ENCODE results near the gene DAPK2. TPM values are rescaled to one million over a fixed set of nuclear protein-coding genes. Genes with fewer than 3 reads are reported as not detected.
A peak's percentile ranks its signal among the peaks of the same experiment; 100 is the strongest.

DAPK2 gene
- total RNA-seq, 2 donors from 2014 or later = 28.8 to 57.6 TPM

GRCh38 chr15:63971427-63971805 lies 74.9 kb downstream of the DAPK2 start:
- no peak for TF ChIP-seq CTCF (IDR thresholded peaks at IDR 0.05)
- H3K27me3 ChIP-seq = no peaks in the 10 kb centered on the region
- DNase-seq (ENCODE audit: low spot score) = peak; percentile 50
- peaks cover 0 to 65% of the 10 kb centered on the region in 2 donors for H3K4me1 ChIP-seq
- H3K27ac ChIP-seq = peak overlapping the region; percentile 81 to 89
- H3K36me3 ChIP-seq = peaks cover 4% of the 10 kb centered on the region
- H3K4me3 ChIP-seq = no peak overlapping the region
- no peaks in the 10 kb centered on the region for H3K9me3 ChIP-seq

GRCh38 chr15:63970621-63971426 lies 75.5 kb downstream of the DAPK2 start:
- Histone ChIP-seq H3K4me3 (no peak overlapping the region), H3K4me1 (peaks cover 0 to 62% of the 10 kb centered on the region in 2 donors), H3K27me3 (no peaks in the 10 kb centered on the region), H3K27ac (peak overlapping the region; percentile 81 to 89), H3K36me3 (peaks cover 8% of the 10 kb centered on the region), H3K9me3 (no peaks in the 10 kb centered on the region)
- peak; percentile 21 for DNase-seq (ENCODE audit: low spot score)
- TF ChIP-seq CTCF (IDR thresholded peaks at IDR 0.05) = no peak

- Histone ChIP-seq H3K9me3 (no peaks in the 10 kb centered on the region), H3K27ac (peak overlapping the region; percentile 81 to 89), H3K4me3 (no peak overlapping the region), H3K4me1 (peaks cover 0 to 59% of the 10 kb centered on the region in 2 donors), H3K27me3 (no peaks in the 10 kb centered on the region), H3K36me3 (peaks cover 15% of the 10 kb centered on the region)
- TF ChIP-seq CTCF (IDR thresholded peaks at IDR 0.05) = no peak
- DNase-seq (ENCODE audit: low spot score) = peak; percentile 60
Observed at GRCh38 chr15:63969652-63970421, 76.4 kb downstream of the DAPK2 start.

- TF ChIP-seq CTCF (IDR thresholded peaks at IDR 0.05) = no peak
- Histone ChIP-seq H3K4me3 (no peak overlapping the region), H3K36me3 (peaks cover 22% of the 10 kb centered on the region), H3K27me3 (no peaks in the 10 kb centered on the region), H3K9me3 (no peaks in the 10 kb centered on the region), H3K27ac (peak overlapping the region; percentile 81 to 89), H3K4me1 (peaks cover 0 to 50% of the 10 kb centered on the region in 2 donors)
- peak; percentile 23 for DNase-seq (ENCODE audit: low spot score)
Observed at GRCh38 chr15:63968700-63969099, 77.6 kb downstream of the DAPK2 start.

- Histone ChIP-seq H3K27me3 (no peaks in the 10 kb centered on the region), H3K36me3 (peaks cover 26% of the 10 kb centered on the region), H3K9me3 (no peaks in the 10 kb centered on the region), H3K4me3 (no peak overlapping the region), H3K27ac (peak overlapping the region; percentile 81 to 89), H3K4me1 (peaks cover 0 to 50% of the 10 kb centered on the region in 2 donors)
- DNase-seq (ENCODE audit: low spot score) = peak; percentile 48
- no peak for TF ChIP-seq CTCF (IDR thresholded peaks at IDR 0.05)
Observed at GRCh38 chr15:63968122-63968524, 78.2 kb downstream of the DAPK2 start.

Measured in right atrium auricular region (tissue), 2 donors.